Measurements from ENCODE around the gene PRLR.
A peak's percentile ranks its signal among the peaks of the same experiment; 100 is the strongest.

Gene PRLR

GRCh38 chr5:35233121-35233520 is 2.8 kb upstream of the PRLR start:
- TF ChIP-seq ZFX (IDR thresholded peaks at IDR 0.05; ENCODE audit: borderline replicate concordance) (no peak), CTCF (IDR thresholded peaks at IDR 0.05) (no peak)
- H3K27ac ChIP-seq = peak overlapping the region; percentile 93; the same call in 1 of the 2 replicates

GRCh38 chr5:35232124-35232523 is 1.8 kb upstream of the PRLR start:
- TF ChIP-seq CTCF (IDR thresholded peaks at IDR 0.05) = no peak
- TF ChIP-seq ZFX (IDR thresholded peaks at IDR 0.05; ENCODE audit: borderline replicate concordance) = no peak

DNA sequence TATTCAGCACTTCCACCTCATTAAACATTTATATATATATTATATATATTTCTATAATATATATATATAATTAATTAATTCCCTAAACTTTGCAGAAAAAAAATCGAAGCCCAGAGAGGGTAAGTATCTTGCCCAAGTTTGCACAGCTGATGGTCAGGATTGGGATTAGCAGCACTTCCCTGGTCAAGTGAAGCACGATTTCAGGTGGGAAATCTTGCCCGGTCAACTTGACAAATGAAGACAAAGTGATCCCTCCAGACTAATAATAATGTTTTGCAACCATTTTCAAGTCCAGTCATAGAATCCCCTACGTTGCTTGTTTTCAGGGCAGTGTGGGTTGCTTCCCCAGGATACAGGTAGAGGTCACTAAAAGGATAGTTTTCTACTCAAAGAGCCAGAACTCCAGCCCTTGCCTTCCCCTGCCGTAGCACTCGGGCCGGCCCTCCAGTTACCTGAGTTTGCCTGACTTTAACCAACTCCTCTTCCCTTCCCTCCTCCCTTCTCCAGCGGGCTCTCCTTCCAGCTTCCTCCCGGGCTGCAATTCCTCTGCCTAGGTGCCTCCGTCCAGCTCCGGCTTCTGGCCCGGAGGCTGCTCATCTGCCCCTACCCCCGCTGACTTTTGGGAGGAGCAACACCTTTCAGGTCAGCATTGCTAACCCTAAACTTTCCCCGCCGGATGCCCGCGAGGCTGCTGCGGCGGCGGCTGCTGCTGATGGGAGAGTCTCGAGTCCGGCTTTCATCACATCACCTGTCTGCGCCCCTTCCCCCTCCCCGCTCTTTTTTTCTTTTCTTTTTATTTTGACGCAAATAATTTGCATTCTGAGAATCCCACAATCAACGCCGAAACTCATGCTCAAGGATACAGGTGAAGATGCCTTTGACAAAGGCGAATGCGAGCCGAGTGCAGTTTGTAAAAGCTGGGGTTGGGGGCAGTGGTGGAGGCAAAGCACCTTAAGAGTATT is 930 bp downstream of the PRLR start:
- TF ChIP-seq CTCF (IDR thresholded peaks at IDR 0.05) (peak; percentile 53), ZFX (IDR thresholded peaks at IDR 0.05; ENCODE audit: borderline replicate concordance) (no peak)
- H3K27ac ChIP-seq = peak overlapping the region; percentile 93

More at GRCh38 chr5:35232124-35232523, 1.8 kb upstream of the PRLR start:
- H3K27ac ChIP-seq = peak overlapping the region; percentile 93

GRCh38 chr5:35228310-35228709 is 2.0 kb downstream of the PRLR start:
- TF ChIP-seq ZFX (IDR thresholded peaks at IDR 0.05; ENCODE audit: borderline replicate concordance) = no peak
- no peak for TF ChIP-seq CTCF (IDR thresholded peaks at IDR 0.05)

DNA sequence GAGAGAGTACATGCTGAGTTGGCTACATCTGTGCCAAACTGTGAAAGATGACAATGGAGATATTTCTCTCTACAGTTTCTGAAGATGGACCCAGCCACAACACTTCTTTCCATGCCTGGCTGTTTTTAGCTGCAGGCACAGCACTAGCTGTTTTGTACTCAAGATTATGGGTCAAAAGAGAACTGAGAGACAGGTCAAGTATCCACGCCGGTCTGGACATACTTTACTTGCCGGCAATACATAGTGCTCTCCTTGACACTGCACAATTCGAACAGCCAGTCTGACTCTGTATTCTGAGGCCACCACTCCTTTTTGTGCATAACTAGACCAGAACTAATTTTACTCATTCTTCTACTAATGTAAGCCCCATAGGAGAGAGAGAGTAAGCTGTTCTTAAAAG is 2.6 kb downstream of the PRLR start:
- no peak for TF ChIP-seq CTCF (IDR thresholded peaks at IDR 0.05)
- TF ChIP-seq ZFX (IDR thresholded peaks at IDR 0.05; ENCODE audit: borderline replicate concordance) = no peak
- H3K27ac ChIP-seq = no peak overlapping the region

More at GRCh38 chr5:35228310-35228709, 2.0 kb downstream of the PRLR start:
- H3K27ac ChIP-seq = no peak overlapping the region

DNA sequence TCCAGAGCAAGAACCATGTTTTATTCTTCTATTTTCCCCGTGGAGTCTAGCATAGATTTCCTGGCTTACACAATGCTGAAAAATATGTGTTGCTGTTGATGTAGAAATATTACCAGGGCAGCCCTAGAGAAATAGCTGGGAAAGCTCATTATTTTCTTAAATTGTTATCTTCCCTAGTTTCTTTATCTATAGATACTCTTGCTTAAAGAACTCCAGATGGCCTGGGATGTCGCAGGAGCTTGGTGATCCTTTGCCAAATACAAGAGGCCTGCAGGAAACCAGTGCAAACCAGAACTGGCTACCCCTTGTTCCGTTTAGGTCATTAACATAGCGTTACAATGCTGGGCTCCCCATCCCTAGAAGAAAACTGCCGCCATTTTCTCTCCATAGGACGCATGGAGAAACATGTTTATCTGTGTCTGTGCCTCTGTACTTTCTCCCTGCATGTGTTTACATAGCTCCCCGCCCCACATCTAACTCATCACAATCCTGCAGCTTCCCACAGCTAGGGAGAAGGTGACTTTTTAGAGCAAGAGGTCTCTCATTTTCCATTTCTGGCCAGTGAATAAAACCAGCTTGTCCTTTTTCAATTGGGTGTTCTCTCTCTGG is 6.4 kb downstream of the PRLR start:
- no peak for TF ChIP-seq ZFX (IDR thresholded peaks at IDR 0.05; ENCODE audit: borderline replicate concordance)
- no peak for TF ChIP-seq CTCF (IDR thresholded peaks at IDR 0.05)
- H3K27ac ChIP-seq = no peak overlapping the region

GRCh38 chr5:35220967-35221366 is 9.3 kb downstream of the PRLR start:
- TF ChIP-seq ZFX (IDR thresholded peaks at IDR 0.05; ENCODE audit: borderline replicate concordance) (no peak), CTCF (IDR thresholded peaks at IDR 0.05) (no peak)

More at GRCh38 chr5:35220967-35221366, 9.3 kb downstream of the PRLR start:
- no peak overlapping the region for H3K27ac ChIP-seq

Data from 22Rv1 (cell line).